ENCODE measurements around the gene RAB4A. TPM values are rescaled to one million over a fixed set of nuclear protein-coding genes. Genes with fewer than 3 reads are reported as not detected.

The RAB4A gene
- total and polyA plus RNA-seq, 2 experiments from 2014 or later: 43.2 to 69.7 TPM

GRCh38 chr1:229238231-229238630 is 32.7 kb upstream of the RAB4A start:
- Histone ChIP-seq H3K27me3 (no peaks in the 10 kb centered on the region), H3K4me3 (no peak overlapping the region), H3K4me1 (ENCODE audit: low read depth) (no peaks in the 10 kb centered on the region), H3K9me3 (ENCODE audit: low read depth) (no peaks in the 10 kb centered on the region), H3K36me3 (no peaks in the 10 kb centered on the region), H3K27ac (no peak overlapping the region)
- DNase-seq (ENCODE audit: low read depth in 1 of 2, low spot score in 1 of 2): no peak
- no peak for TF ChIP-seq CTCF (IDR thresholded peaks at IDR 0.05; ENCODE audit: low read depth, low read length)

GRCh38 chr1:229238674-229239415 is 32.1 kb upstream of the RAB4A start:
- H3K36me3 ChIP-seq: no peaks in the 10 kb centered on the region
- peak in 1 of 2 donors; percentile 19 for DNase-seq (ENCODE audit: low read depth in 1 of 2, low spot score in 1 of 2)
- TF ChIP-seq CTCF (IDR thresholded peaks at IDR 0.05; ENCODE audit: low read depth, low read length): no peak
- H3K27me3 ChIP-seq: no peaks in the 10 kb centered on the region
- no peak overlapping the region for H3K27ac ChIP-seq
- H3K4me3 ChIP-seq: no peak overlapping the region
- no peaks in the 10 kb centered on the region for H3K4me1 ChIP-seq (ENCODE audit: low read depth)
- no peaks in the 10 kb centered on the region for H3K9me3 ChIP-seq (ENCODE audit: low read depth)

GRCh38 chr1:229240532-229240931 is 30.4 kb upstream of the RAB4A start:
- Histone ChIP-seq H3K27me3 (no peaks in the 10 kb centered on the region), H3K27ac (no peak overlapping the region), H3K4me3 (no peak overlapping the region), H3K4me1 (ENCODE audit: low read depth) (no peaks in the 10 kb centered on the region), H3K9me3 (ENCODE audit: low read depth) (no peaks in the 10 kb centered on the region), H3K36me3 (no peaks in the 10 kb centered on the region)
- no peak for DNase-seq (ENCODE audit: low read depth in 1 of 2, low spot score in 1 of 2)
- TF ChIP-seq CTCF (IDR thresholded peaks at IDR 0.05; ENCODE audit: low read depth, low read length): no peak

- no peak overlapping the region for H3K27ac ChIP-seq
- no peaks in the 10 kb centered on the region for H3K27me3 ChIP-seq
- no peak for DNase-seq (ENCODE audit: low read depth in 1 of 2, low spot score in 1 of 2)
- TF ChIP-seq CTCF (IDR thresholded peaks at IDR 0.05; ENCODE audit: low read depth, low read length): no peak
- no peaks in the 10 kb centered on the region for H3K4me1 ChIP-seq (ENCODE audit: low read depth)
- H3K36me3 ChIP-seq: no peaks in the 10 kb centered on the region
- no peak overlapping the region for H3K4me3 ChIP-seq
- H3K9me3 ChIP-seq (ENCODE audit: low read depth): no peaks in the 10 kb centered on the region
These were observed 29.5 kb upstream of the RAB4A start for GRCh38 chr1:229241390-229241789.

- H3K4me3 ChIP-seq: no peak overlapping the region
- no peaks in the 10 kb centered on the region for H3K36me3 ChIP-seq
- no peaks in the 10 kb centered on the region for H3K9me3 ChIP-seq (ENCODE audit: low read depth)
- H3K4me1 ChIP-seq (ENCODE audit: low read depth): no peaks in the 10 kb centered on the region
- H3K27me3 ChIP-seq: no peaks in the 10 kb centered on the region
- TF ChIP-seq CTCF (IDR thresholded peaks at IDR 0.05; ENCODE audit: low read depth, low read length): no peak
- H3K27ac ChIP-seq: no peak overlapping the region
- no peak for DNase-seq (ENCODE audit: low read depth in 1 of 2, low spot score in 1 of 2)
These were observed 27.3 kb upstream of the RAB4A start for GRCh38 chr1:229243638-229244037.
